Endothelial cell (in vitro differentiated cells): Measurements from ENCODE around the gene PTPN14. TPM values are rescaled to one million over a fixed set of nuclear protein-coding genes. Genes with fewer than 3 reads are reported as not detected.

Experiments
- DNase-seq: peaks from one replicate; pipeline ENCODE4 v3.0.0; 2021; ENCODE audit warnings: low spot score
- H3K27ac Mint-ChIP-seq: one replicate; pipeline ENCODE4 v1.8.0; 2021; ENCODE audit warnings: mixed read lengths, inconsistent platforms; ENCODE audit not compliant: unreplicated experiment
- H3K27me3 Mint-ChIP-seq: one replicate; pipeline ENCODE4 v1.8.0; 2021; ENCODE audit warnings: mild to moderate bottlenecking, moderate library complexity, mixed read lengths, inconsistent platforms; ENCODE audit not compliant: unreplicated experiment
- H3K36me3 Mint-ChIP-seq: one replicate; pipeline ENCODE4 v1.8.0; 2021; ENCODE audit warnings: mild to moderate bottlenecking, low read depth, mixed read lengths, inconsistent platforms; ENCODE audit not compliant: unreplicated experiment
- H3K4me1 Mint-ChIP-seq: one replicate; pipeline ENCODE4 v1.8.0; 2021; ENCODE audit warnings: mild to moderate bottlenecking, mixed read lengths, inconsistent platforms; ENCODE audit not compliant: unreplicated experiment
- H3K4me3 Mint-ChIP-seq: one replicate; pipeline ENCODE4 v1.8.0; 2021; ENCODE audit warnings: mild to moderate bottlenecking, mixed read lengths, inconsistent platforms; ENCODE audit not compliant: unreplicated experiment
- H3K9me3 Mint-ChIP-seq: one replicate; pipeline ENCODE4 v1.8.0; 2021; ENCODE audit warnings: mixed read lengths, inconsistent platforms; ENCODE audit not compliant: unreplicated experiment
- total RNA-seq: library from RNA; stranded (reverse); fragmentation: NEBNext Ultra II Directional; extraction: Animal tissue kit (Norgen Biotek cat#: 25700); gene quantifications from one replicate; pipeline ENCODE4 v1.2.1, GENCODE V29; 2021; ENCODE audit not compliant: unreplicated experiment
- TF ChIP-seq, protein P1 (sequence below): fragments of 200-600 bp; sonication (generic); IDR thresholded peaks from one replicate; pipeline ENCODE4 v1.5.0; 2021; ENCODE audit warnings: antibody characterized with exemption; ENCODE audit not compliant: unreplicated experiment

PTPN14 gene
- total RNA-seq, 1 donor from 2014 or later, result 46.3 TPM

- no peak for DNase-seq
- TF ChIP-seq, protein P1, sequence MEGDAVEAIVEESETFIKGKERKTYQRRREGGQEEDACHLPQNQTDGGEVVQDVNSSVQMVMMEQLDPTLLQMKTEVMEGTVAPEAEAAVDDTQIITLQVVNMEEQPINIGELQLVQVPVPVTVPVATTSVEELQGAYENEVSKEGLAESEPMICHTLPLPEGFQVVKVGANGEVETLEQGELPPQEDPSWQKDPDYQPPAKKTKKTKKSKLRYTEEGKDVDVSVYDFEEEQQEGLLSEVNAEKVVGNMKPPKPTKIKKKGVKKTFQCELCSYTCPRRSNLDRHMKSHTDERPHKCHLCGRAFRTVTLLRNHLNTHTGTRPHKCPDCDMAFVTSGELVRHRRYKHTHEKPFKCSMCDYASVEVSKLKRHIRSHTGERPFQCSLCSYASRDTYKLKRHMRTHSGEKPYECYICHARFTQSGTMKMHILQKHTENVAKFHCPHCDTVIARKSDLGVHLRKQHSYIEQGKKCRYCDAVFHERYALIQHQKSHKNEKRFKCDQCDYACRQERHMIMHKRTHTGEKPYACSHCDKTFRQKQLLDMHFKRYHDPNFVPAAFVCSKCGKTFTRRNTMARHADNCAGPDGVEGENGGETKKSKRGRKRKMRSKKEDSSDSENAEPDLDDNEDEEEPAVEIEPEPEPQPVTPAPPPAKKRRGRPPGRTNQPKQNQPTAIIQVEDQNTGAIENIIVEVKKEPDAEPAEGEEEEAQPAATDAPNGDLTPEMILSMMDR, result no peak
- Mint-ChIP-seq H3K4me3 (peak overlapping the region; percentile 95), H3K27ac (peak overlapping the region; percentile 87), H3K36me3 (no peaks in the 10 kb centered on the region), H3K9me3 (no peaks in the 10 kb centered on the region), H3K4me1 (peaks cover 45% of the 10 kb centered on the region), H3K27me3 (peaks cover 16% of the 10 kb centered on the region)
These were observed 456 bp downstream of the PTPN14 start for GRCh38 chr1:214550857-214551435.

- H3K4me3 Mint-ChIP-seq, result peak overlapping the region; percentile 95
- no peak for DNase-seq
- peaks cover under 1% of the 10 kb centered on the region for H3K36me3 Mint-ChIP-seq
- H3K4me1 Mint-ChIP-seq, result peaks cover 45% of the 10 kb centered on the region
- H3K27ac Mint-ChIP-seq, result peak overlapping the region; percentile 82
- H3K27me3 Mint-ChIP-seq, result peaks cover 16% of the 10 kb centered on the region
- TF ChIP-seq, protein P1, result no peak
- no peaks in the 10 kb centered on the region for H3K9me3 Mint-ChIP-seq
These were observed 1.2 kb downstream of the PTPN14 start for GRCh38 chr1:214550013-214550856.

- TF ChIP-seq, protein P1, result no peak
- no peaks in the 10 kb centered on the region for H3K9me3 Mint-ChIP-seq
- peaks cover 7% of the 10 kb centered on the region for H3K36me3 Mint-ChIP-seq
- H3K27me3 Mint-ChIP-seq, result peaks cover 16% of the 10 kb centered on the region
- no peak for DNase-seq
- H3K4me1 Mint-ChIP-seq, result peaks cover 47% of the 10 kb centered on the region
- H3K27ac Mint-ChIP-seq, result peak overlapping the region; percentile 82
- H3K4me3 Mint-ChIP-seq, result peak overlapping the region; percentile 95
These were observed 1.8 kb downstream of the PTPN14 start for GRCh38 chr1:214549604-214550003.

- TF ChIP-seq, protein P1, result no peak
- Mint-ChIP-seq H3K27ac (no peak overlapping the region), H3K4me3 (peak overlapping the region; percentile 95), H3K4me1 (peaks cover 47% of the 10 kb centered on the region), H3K27me3 (peaks cover 16% of the 10 kb centered on the region), H3K36me3 (peaks cover 7% of the 10 kb centered on the region), H3K9me3 (no peaks in the 10 kb centered on the region)
- no peak for DNase-seq
These were observed 2.4 kb downstream of the PTPN14 start for GRCh38 chr1:214548988-214549387.

GRCh38 chr1:214548271-214548670, 3.1 kb downstream of the PTPN14 start:
- no peaks in the 10 kb centered on the region for H3K9me3 Mint-ChIP-seq
- peaks cover 16% of the 10 kb centered on the region for H3K27me3 Mint-ChIP-seq
- H3K27ac Mint-ChIP-seq, result no peak overlapping the region
- no peak overlapping the region for H3K4me3 Mint-ChIP-seq
- H3K4me1 Mint-ChIP-seq, result peaks cover 44% of the 10 kb centered on the region
- DNase-seq, result no peak
- TF ChIP-seq, protein P1, result no peak
- peaks cover 7% of the 10 kb centered on the region for H3K36me3 Mint-ChIP-seq
